GM12891 (cell line): Measurements from ENCODE around the gene ARHGEF9.

Source experiments
- PAX5 ChIP-seq: IDR thresholded peaks from 2 replicates; pipeline ENCODE4 v1.6.1; 2011; ENCODE audit warnings: low read length, moderate library complexity, mild to moderate bottlenecking; ENCODE audit not compliant: insufficient read depth, severe bottlenecking
- POLR2A ChIP-seq: IDR thresholded peaks from 2 replicates; pipeline ENCODE4 v1.6.1; 2011; ENCODE audit warnings: low read depth, low read length, control low read depth
- POLR2AphosphoS5 ChIP-seq: IDR thresholded peaks from 2 replicates; pipeline ENCODE4 v1.6.1; 2011; ENCODE audit warnings: low read depth, low read length, control low read depth
- POU2F2 ChIP-seq: IDR thresholded peaks from 2 replicates; pipeline ENCODE4 v1.6.1; 2011; ENCODE audit warnings: low read depth, mild to moderate bottlenecking, control low read depth, low read length, moderate library complexity

DNA sequence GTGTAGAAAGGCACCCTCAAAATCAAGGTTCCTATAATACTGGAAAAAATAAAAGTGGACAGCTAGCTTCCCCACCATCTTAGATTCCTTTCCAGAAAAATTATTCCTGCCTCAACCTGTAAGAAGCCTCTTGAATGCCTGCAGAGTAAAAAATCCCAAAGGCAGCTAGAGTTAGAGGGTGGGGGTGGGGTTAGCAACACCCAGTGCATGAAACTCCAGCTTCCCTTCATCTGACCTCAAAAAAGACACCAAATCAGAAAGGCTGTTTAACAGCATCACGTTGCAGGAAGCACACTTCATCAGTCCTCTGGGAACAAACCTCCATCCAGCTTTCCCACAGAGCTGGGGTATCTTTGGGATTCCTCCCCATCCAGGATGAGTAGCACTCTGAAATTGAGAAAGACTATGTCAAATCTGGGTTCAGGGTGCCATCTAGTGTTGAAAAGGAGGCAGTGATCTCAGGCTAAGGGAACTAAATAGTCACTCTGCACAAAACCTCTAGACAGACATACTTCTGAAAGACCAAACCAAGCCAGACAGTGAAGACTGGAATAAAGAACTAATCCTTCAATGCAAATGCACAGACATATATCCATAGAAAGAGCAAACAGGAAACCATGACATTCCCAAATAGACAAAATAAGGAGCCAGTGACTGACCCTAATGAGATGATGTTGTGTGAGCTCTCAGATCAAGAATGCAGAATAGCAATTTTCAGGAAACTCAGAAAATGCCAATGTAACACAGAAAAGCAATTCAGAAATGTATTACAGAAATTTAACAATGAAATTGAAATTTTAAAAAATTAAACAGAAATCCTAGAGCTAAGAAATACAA lies 97.9 kb downstream of the ARHGEF9 start:
- no peak for TF ChIP-seq POLR2AphosphoS5
- TF ChIP-seq POLR2A, result no peak
- no peak for TF ChIP-seq PAX5
- no peak for TF ChIP-seq POU2F2
